Measurements from ENCODE around the gene PKLR. TPM values are rescaled to one million over a fixed set of nuclear protein-coding genes. Genes with fewer than 3 reads are reported as not detected.

PKLR gene
- total RNA-seq, 4 donors from 2014 or later = 0.13 to 1.7 (median 0.77) TPM

GRCh38 chr1:155304558-155305063, 3.4 kb upstream of the PKLR start:
- no peak overlapping the region for H3K4me3 ChIP-seq (ENCODE audit: low read depth, poor library complexity, severe bottlenecking)
- no peak for TF ChIP-seq CTCF (IDR thresholded peaks at IDR 0.05)
- no peak for TF ChIP-seq POLR2A (IDR thresholded peaks at IDR 0.05)
- intact Hi-C loops (cut with DNase I; ENCODE audit: low total_unique reads) = no loop called here
- WGBS, 2 donors = 83 to 84% methylated on average over 11 of the region's 11 CpGs
- DNase-seq (ENCODE audit: low spot score in 2 of 2) = no peak

- TF ChIP-seq POLR2A (IDR thresholded peaks at IDR 0.05) = no peak
- TF ChIP-seq CTCF (IDR thresholded peaks at IDR 0.05) = no peak
- 87 to 88% methylated on average over 7 to 9 of the region's 9 CpGs for WGBS, 2 donors
- no peak for DNase-seq (ENCODE audit: low spot score in 2 of 2)
- H3K4me3 ChIP-seq (ENCODE audit: low read depth, poor library complexity, severe bottlenecking) = no peak overlapping the region
- intact Hi-C loops (cut with DNase I; ENCODE audit: low total_unique reads) = no loop called here
Observed at GRCh38 chr1:155300553-155301329, 497 bp downstream of the PKLR start.

GRCh38 chr1:155300024-155300423, 1.2 kb downstream of the PKLR start:
- no peak for DNase-seq (ENCODE audit: low spot score in 2 of 2)
- no peak for TF ChIP-seq CTCF (IDR thresholded peaks at IDR 0.05)
- no peak for TF ChIP-seq POLR2A (IDR thresholded peaks at IDR 0.05)
- no peak overlapping the region for H3K4me3 ChIP-seq (ENCODE audit: low read depth, poor library complexity, severe bottlenecking)
- WGBS, 2 donors = 91 to 92% methylated on average over 8 of the region's 8 CpGs
- intact Hi-C loops (cut with DNase I; ENCODE audit: low total_unique reads) = no loop called here

- WGBS, 2 donors = 75 to 77% methylated on average over 7 of the region's 7 CpGs
- no peak for DNase-seq (ENCODE audit: low spot score in 2 of 2)
- intact Hi-C loops (cut with DNase I; ENCODE audit: low total_unique reads) = no loop called here
- TF ChIP-seq POLR2A (IDR thresholded peaks at IDR 0.05) = no peak
- no peak for TF ChIP-seq CTCF (IDR thresholded peaks at IDR 0.05)
- H3K4me3 ChIP-seq (ENCODE audit: low read depth, poor library complexity, severe bottlenecking) = no peak overlapping the region
Observed at GRCh38 chr1:155297384-155297783, 3.9 kb downstream of the PKLR start.

GRCh38 chr1:155296661-155297060, 4.6 kb downstream of the PKLR start:
- WGBS, 2 donors = 87 to 90% methylated on average over 3 of the region's 3 CpGs
- intact Hi-C loops (cut with DNase I; ENCODE audit: low total_unique reads) = no loop called here
- TF ChIP-seq POLR2A (IDR thresholded peaks at IDR 0.05) (no peak), CTCF (IDR thresholded peaks at IDR 0.05) (no peak)
- no peak for DNase-seq (ENCODE audit: low spot score in 2 of 2)
- no peak overlapping the region for H3K4me3 ChIP-seq (ENCODE audit: low read depth, poor library complexity, severe bottlenecking)

- intact Hi-C loops (cut with DNase I; ENCODE audit: low total_unique reads) = no loop called here
- no peak overlapping the region for H3K4me3 ChIP-seq (ENCODE audit: low read depth, poor library complexity, severe bottlenecking)
- no peak for TF ChIP-seq CTCF (IDR thresholded peaks at IDR 0.05)
- TF ChIP-seq POLR2A (IDR thresholded peaks at IDR 0.05) = no peak
- no peak for DNase-seq (ENCODE audit: low spot score in 2 of 2)
- 57 to 68% methylated on average over 4 to 7 of the region's 7 CpGs for WGBS, 2 donors
Observed at GRCh38 chr1:155295942-155296267, 5.3 kb downstream of the PKLR start.

Data from lower leg skin (tissue), 4 donors.